Activated CD4-positive, CD25-positive, alpha-beta regulatory T cell treated with anti-CD3 and anti-CD28 coated beads, Interleukin-2, amount 50 U/mL, for 24 hours (primary cell): ENCODE data around the gene ZNF438.
"Not testable (repeated sequence)": the region's sequence is repeated elsewhere in the genome, so short reads cannot be mapped to it uniquely, and the experiment has no call there.

Experiments
- ATAC-seq, 2 donors: fragments of 150-1000 bp; cut with Tn5 transposase; one replicate each; pipeline ENCODE4 v1.10.0; 2021; ENCODE audit warnings: mild to moderate bottlenecking in 1 of 2, moderate library complexity in 1 of 2

ZNF438 gene

GRCh38 chr10:30821261-30821993 is 210.2 kb downstream of the ZNF438 start:
- no peak for ATAC-seq

- ATAC-seq, result no peak
These were observed 211.2 kb downstream of the ZNF438 start for GRCh38 chr10:30820261-30820991.

DNA sequence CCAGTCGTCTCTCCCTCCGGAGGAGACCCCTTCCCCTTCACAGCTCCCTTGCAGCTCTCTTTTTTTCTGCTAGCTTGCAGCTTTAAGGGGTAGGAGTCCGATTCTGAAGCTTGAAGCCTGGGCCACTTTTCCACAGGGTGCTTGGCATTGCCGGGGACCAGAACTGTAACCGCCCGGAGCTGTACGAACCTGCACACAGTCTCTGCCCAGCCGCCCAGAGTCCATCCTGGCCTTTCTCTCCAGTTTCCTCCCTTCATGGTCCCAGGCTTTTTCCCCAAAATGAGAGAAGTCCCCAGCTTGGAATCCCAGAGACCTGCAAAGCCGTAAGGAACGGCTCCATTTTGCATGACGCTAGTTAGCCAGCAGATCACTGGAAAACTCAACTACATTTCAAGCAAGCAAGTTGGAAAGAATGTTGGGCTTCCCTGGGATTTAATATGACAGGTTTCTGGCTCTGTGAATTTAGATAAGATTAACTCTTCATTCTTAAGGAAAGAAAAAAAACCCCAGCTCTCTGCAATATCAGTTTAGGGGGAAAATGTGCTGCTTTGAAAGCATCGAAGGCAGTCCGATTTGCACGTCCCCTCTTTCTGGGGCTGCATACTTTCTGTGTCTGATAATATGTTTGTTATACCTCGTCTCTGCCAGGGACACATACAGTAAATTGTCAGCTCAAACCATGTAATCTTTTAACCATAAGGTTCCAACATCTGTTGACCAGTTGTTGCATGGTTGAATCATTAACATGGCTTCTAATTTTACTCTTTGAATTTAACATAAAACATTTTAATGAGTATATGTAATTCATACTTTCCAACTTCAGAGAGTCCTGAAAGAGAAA is 212.1 kb downstream of the ZNF438 start:
- ATAC-seq, result no peak

GRCh38 chr10:30818854-30819253 is 212.8 kb downstream of the ZNF438 start:
- ATAC-seq, result no peak

DNA sequence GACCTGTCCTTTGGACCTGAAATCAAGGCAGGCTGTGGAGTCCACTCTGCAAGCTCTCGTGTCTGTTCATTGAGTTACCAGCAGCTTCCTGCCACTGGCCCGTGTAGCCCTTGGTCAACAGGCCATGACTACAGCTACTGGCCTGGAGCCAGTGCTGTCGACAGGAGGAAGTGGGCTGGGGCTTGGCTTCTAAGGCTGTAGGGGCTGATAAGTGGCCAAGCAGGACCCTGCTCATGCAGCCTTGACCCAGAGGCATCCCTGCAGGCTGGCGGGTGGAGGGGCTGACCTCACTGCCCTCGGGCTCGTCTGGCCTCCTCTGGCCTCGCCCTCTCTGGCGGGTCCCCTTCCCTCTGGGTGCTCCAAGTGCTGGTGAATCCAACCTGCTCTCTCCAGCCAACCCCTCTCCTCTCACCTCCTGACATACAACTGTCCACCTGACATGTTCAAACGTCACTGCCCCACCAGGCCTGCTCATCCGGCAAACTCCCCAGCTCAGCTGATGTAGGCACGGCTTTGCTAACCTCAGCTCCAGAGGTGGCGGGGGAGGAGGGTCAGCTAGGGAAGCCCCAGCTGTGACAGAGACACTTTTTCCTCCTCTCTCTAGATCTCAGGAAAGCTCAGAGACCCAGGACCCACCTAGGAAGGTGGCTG is 213.5 kb downstream of the ZNF438 start:
- ATAC-seq, result no peak

DNA sequence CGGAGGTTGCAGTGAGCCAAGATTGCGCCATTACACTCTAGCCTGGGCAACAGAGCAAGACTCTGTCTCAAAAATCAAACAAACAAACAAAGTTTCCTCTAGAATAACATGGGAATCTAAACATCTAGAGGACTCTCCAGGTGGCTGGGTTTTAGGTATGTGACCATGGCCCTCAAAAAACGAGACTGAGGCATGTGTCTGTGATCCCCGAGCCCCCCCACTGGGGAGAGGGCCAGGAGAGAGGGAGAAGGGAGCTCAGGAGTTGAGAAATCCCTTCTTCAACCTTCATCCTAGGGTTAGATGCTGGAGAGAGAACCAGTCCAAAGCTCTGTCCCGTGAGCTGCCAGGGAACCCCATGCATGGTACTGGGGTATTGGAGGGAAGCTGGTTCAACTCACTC is 214.1 kb downstream of the ZNF438 start:
- ATAC-seq, result no peak

DNA sequence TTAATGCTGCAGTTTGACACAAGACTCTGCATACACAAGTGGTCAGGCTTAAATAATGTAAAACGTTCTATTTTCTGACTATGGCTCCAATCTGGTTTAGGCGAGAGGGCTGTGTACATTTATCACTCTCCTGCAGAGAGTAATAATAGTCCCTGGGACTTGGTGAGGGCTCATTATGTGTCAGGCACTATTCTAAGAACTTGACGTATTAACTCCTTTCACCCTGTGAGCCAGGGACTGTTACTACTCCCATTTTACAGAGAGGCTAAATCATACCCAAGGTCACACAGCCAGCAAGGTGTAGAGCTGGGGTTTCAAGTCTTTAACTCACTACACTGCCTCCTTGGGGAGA is 214.9 kb downstream of the ZNF438 start:
- no peak for ATAC-seq

DNA sequence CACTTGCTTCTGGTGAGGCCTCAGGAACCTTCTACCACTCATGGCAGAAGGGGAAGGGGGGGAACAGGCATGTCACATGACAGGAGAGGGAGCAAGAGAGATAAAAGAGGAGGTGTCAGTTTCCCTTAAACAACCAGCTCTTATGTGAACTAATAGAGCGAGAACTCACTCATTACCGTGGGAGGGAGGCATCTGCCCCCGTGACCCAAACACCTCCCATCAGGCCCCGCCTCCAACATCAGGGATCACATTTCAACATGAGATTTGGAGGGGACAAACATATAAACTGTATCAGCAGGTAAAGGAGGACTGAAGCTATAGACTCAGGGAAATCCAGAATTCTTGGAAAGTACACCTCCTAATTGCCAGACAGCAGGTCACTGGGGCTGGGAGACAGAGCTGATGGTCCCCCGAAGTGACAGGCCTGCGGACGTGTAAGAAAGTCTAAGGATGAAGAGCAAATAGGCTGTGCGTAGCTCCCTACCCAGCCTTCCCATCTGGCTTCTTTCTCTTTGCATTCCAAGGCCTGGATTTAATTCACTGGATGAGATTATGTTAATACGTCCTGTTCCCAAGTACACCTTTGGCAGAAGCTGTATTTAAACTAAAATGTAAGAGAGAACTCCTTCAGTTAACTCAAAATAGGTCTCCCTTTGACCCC is 215.4 kb downstream of the ZNF438 start:
- ATAC-seq, result no peak

DNA sequence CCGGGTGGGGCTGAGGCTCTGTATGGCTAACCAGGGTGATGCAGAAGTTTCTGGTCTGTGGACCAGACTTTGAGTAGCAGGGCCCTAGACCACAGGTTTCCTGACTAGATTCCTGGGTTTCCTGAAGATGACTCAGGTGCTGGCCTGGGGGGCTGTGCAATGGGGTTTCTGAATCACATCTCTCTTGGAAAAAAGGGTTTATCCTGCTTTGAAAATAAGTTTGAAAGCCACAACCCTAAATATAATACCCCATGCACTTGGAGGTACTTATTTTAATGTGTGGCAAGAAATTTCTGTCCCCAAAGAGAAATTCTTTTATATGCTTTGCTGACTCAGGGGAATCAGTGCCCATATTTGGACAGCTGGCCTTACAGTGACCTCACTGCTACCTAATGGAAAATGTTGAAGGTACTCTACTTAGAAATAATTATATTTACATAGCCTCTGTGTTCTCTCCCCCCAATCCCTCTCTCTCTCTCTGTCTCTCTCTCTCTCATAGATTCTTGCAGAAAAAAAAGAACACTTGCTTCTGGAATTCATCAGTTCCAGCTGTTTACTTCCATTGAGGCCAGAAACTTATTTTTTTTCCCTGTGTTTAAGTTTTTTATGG is 217.7 kb downstream of the ZNF438 start:
- no peak for ATAC-seq

DNA sequence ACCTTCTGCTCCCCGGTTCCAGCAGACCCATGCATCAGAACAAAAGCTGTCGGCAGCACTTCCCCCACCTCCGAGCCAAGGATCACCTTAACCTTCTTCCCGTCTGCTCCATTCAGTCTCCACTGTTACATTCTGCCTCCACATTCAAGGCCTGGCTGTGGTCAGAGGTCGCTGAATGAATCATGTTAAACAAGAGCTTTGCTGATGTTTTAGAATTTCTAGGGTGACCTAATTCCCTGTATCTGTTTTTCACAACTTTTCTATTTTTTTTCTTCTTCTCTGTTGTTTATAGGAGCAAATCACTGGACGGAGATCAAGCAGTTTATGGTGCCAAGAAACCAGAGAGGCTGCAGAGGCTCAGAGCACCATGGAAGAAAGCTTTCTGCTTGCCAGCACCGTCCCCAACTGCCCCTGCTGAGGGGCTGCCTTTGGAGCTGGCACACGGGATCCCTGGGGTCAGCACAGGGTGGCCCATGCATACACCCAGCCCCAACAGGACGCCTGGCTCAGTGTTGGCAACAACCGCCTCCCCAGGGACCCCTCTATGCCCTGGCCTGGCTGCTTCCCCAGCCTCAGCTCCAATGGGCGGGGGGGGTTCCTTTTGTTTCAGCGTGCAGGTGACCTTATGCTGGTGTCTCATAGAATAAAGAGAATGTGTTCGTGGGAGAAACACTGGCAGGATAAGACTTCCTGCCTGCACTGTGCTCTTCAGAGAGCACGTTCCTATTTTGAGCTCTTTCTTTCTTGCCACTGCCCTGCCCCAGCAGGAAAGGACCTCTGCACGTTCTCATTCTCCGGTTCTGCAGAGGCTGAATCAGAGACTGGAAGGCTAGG is 219.4 kb downstream of the ZNF438 start:
- no peak for ATAC-seq

DNA sequence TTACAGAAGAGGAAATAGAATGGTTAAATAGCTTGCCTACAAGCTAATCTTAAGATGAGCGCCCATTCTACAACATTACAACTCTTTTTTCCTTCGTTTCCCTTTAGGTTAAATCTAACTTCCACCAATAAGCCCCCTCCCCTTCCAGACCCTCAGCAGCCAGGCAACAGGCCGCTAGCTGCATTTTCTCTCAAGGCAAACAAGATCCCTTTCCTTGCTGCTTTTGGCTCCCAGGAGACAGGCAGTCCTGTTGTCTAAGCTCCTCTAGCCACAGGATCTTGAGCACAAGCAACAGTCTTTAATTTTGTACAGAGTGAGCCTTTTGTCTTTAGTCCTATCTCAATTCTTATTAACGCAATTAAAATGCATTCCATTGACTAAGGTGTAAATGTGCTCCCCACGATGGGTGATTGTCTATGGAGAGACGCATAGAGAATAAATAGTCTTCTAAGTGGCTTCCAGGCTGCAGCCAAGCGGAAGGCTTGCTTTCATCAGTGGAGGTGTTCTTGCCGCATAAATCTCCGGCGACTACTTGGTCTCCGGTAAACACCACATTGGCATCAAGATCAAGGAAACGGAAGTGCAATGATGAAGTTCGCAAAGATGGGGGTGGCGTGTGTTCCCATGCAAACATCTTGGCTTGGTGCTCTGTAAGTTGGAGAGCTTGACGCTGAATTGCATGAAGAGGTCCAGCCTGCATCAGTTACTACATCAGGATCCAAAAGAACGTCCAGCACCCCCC is 220.2 kb downstream of the ZNF438 start:
- ATAC-seq, result no peak

DNA sequence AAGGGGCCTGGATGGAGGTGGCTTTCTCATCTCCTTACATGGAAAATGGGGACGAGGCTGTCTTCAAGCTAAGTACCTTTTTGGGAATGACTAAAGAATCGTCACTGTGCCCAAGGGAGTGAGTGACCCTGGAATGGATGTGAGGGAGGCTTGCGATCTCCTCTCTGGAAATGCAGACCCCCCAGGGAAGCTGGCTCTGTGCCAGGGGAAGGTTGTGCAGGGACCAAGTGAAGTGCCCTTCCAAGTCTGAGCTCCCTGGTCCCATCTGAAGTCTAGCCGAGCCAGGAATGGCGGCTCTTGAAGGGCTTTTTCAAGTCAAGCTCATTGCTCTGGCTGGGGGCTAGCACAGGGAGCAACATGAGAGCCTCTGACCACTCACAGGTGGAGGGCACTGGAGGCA is 221.2 kb downstream of the ZNF438 start:
- ATAC-seq, result no peak

DNA sequence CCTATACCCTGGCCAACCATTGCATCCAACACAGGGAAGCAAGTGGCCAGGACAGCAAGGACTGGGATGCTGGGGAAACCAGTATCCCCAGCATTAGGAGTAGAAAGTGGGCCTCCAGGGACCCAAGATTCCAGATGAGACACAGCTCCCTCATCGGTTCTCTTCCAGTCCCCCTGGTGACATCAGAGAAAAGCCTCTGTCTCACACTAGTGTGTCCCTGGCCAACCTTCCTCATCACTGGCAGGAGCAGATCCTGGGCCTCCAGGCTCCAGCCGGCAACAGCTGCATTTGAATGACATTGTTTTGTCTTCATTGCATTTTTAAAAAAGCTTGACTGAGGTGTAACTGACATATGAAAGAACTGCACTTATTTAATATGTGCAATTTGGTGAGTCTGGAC is 224.8 kb downstream of the ZNF438 start:
- ATAC-seq, result no peak

DNA sequence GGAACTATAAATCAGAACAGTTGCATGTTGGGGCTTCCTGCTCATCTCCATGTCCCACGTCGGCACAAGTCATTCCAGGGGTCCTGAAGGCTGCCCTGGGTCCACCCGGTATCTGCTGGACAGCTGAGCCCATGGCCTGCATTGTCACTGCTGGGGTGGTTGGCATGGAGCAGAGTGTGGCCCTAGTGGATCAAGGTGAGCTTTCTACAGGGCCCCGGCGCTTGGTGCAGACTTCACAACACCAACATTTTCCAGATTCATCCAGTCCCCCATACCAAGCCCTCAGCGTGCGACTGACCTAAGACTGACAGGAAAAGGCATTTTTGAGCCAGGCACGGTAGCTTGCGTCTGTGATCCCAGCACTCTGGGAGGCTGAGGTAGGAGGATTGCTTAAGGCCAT is 226.6 kb downstream of the ZNF438 start:
- ATAC-seq, result no peak

DNA sequence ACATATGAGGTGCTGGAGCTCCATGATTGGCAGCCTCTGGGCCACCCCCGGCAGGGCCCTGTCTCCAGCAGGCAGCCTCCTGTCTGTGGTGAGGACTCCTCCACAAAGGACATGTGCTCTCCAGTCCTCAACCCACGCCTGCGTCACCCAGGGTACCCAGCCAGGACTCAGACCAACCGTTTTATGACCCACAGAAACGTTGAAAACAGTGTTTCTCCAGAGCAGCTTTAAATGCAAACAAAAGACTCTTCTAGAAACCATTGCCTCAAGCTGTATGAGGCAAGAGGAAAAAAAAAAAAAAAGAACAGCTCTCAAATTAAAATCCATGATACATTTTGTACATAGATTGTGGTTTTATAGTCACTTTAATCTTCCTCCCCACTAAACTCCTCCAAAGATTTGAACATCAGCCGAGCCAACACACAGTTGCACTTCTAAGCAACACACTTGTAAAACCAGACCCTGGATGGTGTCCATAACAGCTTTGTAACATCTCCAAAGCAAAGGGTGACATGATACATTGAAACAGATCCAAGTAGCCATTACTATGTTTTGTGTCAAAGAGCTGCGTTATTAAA is 227.1 kb downstream of the ZNF438 start:
- ATAC-seq, result no peak

- no peak for ATAC-seq
These were observed 227.8 kb downstream of the ZNF438 start for GRCh38 chr10:30803892-30804322.

GRCh38 chr10:30803058-30803457 is 228.6 kb downstream of the ZNF438 start:
- no peak for ATAC-seq

GRCh38 chr10:30800368-30800767 is 231.3 kb downstream of the ZNF438 start:
- ATAC-seq, result no peak

DNA sequence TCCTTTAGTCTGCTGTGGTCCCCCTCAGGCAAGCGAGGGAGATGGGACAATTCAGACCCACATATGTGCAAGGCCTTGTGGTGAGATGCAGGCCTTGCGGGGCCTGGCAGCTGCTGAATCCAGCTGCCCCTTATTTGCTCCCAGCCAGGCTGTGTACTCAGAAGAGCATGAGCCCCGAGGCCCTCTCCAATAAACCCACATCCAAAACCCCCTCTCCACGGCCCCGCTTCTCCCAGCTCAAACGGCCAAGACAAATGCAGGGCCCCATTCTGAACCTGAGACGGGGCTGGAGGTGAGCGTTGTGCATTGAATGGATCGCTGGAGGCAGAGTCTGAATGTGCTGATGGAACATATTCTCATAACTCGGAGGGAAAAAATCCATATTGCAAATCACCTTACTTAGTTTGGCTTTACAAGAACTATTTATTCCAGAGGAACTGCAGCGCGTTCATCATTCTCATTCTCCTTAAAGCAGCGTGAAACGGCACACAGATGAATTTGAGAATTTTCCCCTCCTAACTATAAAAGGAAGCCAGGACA is 232.9 kb downstream of the ZNF438 start:
- ATAC-seq, result no peak

- not testable (repeated sequence) for ATAC-seq
These were observed 236.6 kb downstream of the ZNF438 start for GRCh38 chr10:30795024-30795423.
